GM18909 (cell line): Measurements from ENCODE around the gene IL22.
"Not testable (repeated sequence)": the region's sequence is repeated elsewhere in the genome, so short reads cannot be mapped to it uniquely, and the experiment has no call there.

Source experiments
- ATAC-seq: cut with Tn5 transposase; IDR thresholded peaks from one replicate; pipeline ENCODE4 v1.9.1; 2021; ENCODE audit warnings: mild to moderate bottlenecking; ENCODE audit not compliant: unreplicated experiment, poor library complexity

IL22 gene

GRCh38 chr12:68233498-68233897 lies 19.9 kb downstream of the IL22 start:
- no peak for ATAC-seq

- ATAC-seq = no peak
These were observed 21.7 kb downstream of the IL22 start for GRCh38 chr12:68231691-68232090.

DNA sequence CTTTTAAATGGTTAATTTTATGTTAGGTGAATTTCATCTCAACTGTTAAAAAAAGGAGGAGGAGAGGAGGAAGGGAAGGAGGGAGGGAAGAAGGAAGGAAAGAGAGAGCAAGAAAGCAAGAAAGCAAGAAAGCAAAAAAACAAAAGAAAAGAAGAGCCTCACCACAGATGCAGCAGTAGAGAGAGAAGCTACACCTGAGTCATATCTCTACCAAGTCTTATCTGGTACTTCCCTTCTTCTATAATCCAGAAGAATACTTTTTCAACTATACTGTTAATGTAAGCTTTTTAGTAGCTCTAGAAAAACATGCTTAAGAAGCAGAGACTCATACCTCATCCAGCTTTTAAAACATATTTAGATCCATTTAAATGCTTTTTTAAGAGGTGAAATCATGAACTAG lies 22.2 kb downstream of the IL22 start:
- peak; percentile 51 for ATAC-seq

- ATAC-seq = no peak
These were observed 23.4 kb downstream of the IL22 start for GRCh38 chr12:68229956-68230355.

- ATAC-seq = no peak
These were observed 26.0 kb downstream of the IL22 start for GRCh38 chr12:68227356-68227755.

GRCh38 chr12:68225576-68226476 lies 27.6 kb downstream of the IL22 start, which contains the start of gene IL26:
IL26 (minus strand) TSS chr12:68225810; CDS start chr12:68225756, 54 bp downstream.
- ATAC-seq = no peak

DNA sequence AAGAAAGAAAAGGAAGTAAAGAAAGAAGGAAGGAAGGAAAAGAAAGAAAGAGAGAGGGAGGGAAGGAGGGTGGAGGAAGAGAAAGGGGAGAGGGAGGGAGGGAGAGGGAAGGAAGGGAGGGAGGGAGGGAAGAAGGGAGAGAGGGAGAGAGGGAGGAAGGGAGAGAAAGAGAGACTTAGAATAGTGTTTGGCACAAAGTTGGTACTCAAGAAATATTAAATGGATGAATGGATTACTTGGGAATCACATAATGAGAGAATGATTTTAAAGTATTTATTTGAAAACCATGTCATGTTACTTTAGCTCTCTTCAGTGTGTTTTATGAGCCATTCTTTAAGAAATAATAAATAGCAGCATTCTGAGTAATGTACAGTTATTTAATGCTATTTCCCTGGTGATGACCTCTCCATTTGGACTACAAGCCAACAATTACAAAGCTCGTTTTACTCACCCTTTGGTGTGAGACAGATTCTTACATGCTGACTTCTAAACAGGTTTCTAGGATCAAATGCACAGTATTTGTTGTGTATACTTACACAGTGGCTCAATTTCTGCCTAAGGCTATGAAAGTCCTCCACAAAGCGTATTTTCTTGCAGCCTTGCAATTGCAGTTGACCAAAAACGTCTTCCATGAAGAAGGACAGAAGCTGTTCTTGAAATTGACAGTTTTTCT lies 28.7 kb downstream of the IL22 start:
- no peak for ATAC-seq

DNA sequence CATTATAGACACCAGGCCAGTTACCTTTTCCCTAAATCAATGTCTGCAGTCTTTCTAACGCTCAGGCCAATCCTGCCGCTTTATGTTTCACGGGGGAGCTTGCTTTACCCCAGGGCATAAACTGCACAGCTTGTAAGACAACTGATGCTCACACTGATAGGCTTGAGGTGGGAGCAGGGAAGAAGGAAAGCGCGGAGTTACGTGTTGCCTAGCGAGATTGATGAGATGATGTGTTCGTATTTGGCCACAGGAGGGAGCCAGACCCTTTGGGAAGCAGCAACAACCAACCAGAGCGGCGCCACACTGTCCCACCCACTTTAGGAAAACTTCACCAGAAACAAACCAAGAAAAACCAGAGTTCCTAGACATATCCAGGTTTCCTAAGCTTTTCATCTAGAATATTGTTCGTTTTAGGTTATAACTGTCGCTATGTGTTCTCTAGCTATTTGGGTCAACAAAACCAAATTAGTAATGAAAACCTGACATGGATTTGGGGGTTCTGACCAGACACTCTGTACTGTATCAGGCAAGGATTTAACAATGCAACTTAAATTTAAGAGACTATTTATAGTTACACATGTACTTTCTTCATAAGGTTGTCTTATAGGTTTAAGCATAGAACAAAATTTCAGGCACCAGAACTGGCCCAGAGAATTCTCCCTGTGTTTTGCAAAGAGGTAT lies 30.2 kb downstream of the IL22 start:
- peak; percentile 93 for ATAC-seq

DNA sequence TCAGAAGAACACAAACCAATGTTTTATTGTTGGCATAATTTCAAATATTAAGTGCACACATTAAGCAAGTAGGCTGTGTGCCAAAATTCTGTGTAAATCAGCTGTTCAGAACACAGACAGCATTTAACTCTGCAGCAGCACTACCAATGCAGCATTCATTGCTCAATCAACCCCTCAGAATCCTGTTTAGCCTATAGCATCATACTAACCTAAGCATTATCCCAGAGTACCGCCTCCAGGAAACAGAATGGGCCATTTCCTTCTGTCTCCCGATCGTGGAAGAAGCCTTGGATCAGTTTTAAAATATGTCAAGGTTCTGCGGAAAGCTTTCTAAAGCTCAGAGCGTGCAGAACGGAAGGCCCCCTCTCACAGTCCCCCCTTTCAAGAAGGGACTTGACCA lies 31.1 kb downstream of the IL22 start:
- ATAC-seq = no peak

- ATAC-seq = no peak
These were observed 31.9 kb downstream of the IL22 start for GRCh38 chr12:68221497-68221896.

DNA sequence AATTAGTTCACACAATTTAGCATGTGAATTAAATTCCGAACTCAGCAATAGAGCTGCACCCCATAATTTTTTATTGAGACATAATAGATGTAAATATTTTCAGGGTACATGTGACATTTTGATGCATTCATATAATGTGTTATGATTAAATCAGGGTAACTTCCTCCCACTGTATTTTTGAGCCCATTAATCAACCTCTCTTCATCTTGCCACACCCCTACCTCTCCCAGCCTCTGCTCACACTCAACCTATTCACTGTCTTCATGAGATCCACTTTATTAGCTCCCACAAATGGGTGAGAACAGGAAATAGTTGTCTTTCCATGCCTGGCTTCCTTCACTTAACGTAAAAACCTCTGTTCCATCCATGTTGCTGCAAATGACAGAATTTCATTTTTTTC lies 42.5 kb downstream of the IL22 start:
- no peak for ATAC-seq

DNA sequence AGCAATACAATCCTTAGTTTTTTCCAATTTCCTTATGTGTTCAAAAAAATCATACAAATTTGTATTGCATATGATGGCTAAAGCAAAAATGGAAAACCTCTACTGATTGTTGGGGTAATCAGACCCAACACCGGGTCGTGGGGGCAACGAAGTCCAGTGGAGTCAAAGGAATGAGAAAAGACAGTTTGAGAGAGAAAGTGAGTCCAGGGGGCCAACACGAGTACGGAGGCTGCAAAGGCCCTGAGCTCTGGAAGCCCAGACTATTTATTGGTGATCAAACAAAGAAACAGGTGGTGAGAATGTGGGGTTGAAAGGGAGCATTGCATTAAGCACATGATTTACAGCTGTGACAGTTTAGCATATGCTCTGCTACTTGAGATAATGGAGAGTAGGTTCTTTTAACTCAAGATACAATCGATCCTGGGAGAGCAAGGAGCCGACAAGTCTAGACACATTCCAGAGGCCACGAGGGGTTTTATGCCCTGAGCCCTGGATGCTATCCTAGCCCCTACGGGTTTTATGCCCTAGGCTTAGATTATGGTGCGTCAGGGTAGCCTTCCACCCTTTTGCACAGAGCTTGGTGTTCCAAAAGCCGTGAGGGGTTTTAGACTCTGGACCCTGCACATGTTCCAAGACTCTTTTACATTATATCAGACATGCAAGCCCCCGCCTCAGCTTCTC lies 44.2 kb downstream of the IL22 start:
- not testable (repeated sequence) for ATAC-seq

DNA sequence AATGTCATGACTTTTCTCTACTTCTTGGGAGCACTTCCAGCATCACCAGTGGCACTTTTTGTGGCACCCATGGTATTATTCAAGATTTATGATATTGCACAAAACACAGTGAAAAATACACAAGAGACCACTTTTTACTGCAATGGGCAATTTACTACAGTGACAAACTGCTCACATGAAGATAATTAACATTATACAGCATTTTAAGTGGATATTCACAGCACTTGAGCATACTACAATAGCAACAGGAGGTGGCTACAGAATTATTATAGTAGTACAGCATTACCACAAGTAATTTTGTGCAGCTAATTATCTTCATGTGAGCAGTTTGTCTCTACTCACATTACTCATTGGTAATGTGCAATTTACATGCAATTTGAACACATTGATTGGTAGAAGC lies 46.1 kb downstream of the IL22 start:
- no peak for ATAC-seq

DNA sequence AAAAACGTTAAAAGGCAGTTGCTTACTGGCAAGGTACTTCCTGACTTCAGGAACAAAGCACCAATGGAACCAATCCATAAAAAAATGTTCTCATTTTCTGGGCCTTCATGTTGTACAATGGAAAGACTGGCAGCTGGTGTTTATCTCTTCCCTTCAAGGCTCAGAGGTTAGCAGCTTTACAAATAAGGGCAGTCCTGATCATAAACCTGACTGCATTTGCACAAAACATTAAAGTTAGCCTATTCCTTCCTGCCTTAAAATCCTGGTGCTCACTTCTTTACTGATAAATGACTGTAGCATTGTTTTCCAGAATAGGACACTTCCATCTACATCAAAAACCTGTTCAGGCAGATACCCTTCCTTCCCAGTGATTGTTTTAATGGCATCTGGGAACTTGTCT lies 47.0 kb downstream of the IL22 start:
- no peak for ATAC-seq

DNA sequence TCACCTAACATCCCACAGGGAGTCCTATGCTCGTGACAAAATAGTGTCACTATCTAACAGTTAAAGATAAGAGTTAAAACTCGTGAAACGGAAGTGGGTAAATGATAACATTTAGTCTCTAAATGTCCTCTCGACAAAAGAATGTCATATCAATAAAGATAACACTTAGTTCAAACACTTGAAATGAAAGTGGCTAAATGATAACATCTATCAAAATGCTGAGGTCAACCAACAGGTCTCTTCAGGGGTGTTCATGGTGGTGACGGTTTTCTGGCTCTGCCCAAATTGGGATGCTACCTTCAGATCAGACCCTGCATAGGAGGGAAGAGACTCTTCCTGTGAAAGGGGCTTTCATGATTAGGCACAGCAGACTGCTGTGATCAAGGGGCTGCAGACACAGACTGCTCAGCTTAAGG lies 49.9 kb downstream of the IL22 start:
- no peak for ATAC-seq

GRCh38 chr12:68200854-68201253 lies 52.5 kb downstream of the IL22 start:
- no peak for ATAC-seq

GRCh38 chr12:68199127-68199526 lies 54.3 kb downstream of the IL22 start:
- ATAC-seq = no peak

GRCh38 chr12:68198507-68199086 lies 54.8 kb downstream of the IL22 start:
- ATAC-seq = no peak
